ENCODE measurements around the gene C7orf57. TPM values are rescaled to one million over a fixed set of nuclear protein-coding genes. Genes with fewer than 3 reads are reported as not detected.
A peak's percentile ranks its signal among the peaks of the same experiment; 100 is the strongest.
"Not testable (repeated sequence)": the region's sequence is repeated elsewhere in the genome, so short reads cannot be mapped to it uniquely, and the experiment has no call there.

Gene C7orf57
- total and polyA plus RNA-seq, 8 donors = 0.60 to 3.9 (median 2.5) TPM; not detected in 1

DNA sequence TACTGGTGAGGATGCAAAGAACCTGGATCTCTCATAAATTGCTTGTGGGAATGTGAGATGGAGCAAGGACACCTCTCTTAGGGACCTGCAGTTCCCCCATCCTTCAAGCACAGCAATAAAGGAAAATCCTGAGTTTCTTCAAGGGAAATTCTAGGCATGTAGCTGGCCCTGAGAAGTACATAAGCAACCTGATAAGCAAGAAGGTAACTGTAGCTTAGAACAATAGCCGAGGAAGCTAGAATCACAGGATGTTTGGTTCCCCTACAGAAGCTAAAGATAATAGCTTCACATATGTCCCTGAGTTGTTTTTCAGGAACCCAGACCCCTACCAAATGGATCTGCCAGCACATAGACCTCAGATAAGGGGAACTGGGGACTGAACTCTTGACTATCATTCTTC, 42.1 kb downstream of the C7orf57 start:
- Histone ChIP-seq H3K9me3 (no peaks in the 10 kb centered on the region), H3K36me3 (no peaks in the 10 kb centered on the region), H3K4me3 (no peak overlapping the region), H3K27ac (no peak overlapping the region), H3K4me1 (peaks cover 4 to 20% of the 10 kb centered on the region in 2 donors), H3K27me3 (no peaks in the 10 kb centered on the region)
- intact Hi-C loops (cut with DNase I) = no loop called here
- DNase-seq = no peak
- no peak for ATAC-seq
- TF ChIP-seq, protein P1, sequence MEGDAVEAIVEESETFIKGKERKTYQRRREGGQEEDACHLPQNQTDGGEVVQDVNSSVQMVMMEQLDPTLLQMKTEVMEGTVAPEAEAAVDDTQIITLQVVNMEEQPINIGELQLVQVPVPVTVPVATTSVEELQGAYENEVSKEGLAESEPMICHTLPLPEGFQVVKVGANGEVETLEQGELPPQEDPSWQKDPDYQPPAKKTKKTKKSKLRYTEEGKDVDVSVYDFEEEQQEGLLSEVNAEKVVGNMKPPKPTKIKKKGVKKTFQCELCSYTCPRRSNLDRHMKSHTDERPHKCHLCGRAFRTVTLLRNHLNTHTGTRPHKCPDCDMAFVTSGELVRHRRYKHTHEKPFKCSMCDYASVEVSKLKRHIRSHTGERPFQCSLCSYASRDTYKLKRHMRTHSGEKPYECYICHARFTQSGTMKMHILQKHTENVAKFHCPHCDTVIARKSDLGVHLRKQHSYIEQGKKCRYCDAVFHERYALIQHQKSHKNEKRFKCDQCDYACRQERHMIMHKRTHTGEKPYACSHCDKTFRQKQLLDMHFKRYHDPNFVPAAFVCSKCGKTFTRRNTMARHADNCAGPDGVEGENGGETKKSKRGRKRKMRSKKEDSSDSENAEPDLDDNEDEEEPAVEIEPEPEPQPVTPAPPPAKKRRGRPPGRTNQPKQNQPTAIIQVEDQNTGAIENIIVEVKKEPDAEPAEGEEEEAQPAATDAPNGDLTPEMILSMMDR (IDR thresholded peaks at IDR 0.05) = no peak

DNA sequence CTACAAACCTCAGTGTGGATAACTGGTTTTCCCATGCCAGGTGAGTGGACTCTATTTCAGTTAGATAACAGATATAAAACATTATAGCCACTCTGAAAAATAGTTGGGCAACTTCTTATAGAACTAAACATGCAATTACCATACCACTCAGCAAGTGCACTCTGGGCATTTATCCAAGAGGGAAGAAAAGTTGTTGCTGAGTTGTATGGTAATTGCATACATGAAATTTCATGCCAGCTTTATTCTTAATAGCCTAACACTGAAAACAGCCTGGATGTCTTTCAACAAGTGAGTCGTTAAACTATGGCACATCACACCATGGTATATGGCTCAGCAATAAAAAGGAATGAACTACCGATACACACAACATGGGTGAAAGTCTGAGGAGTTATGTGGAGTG, 43.1 kb downstream of the C7orf57 start:
- intact Hi-C loops (cut with DNase I) = no loop called here

DNA sequence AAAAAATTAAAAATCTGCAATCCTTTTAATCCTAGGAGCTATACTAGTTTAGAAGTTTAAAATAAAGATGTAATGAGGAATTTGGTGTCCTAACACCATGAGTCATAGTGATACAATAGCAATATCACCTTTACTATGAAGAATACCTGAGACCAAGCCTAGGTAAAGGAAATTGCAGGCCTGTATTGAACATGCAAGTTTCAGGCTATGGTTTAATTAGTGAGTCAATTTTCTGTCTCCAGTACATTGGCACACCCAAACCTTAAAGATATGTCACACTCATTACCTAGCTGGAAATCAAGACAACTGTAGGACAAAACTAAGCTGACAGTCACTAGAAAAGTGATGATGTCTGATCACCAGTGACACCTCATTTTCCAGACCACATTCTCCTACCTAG, 47.0 kb downstream of the C7orf57 start:
- intact Hi-C loops (cut with DNase I); H3K4me3 ChIP-seq; H3K27ac ChIP-seq; H3K9me3 ChIP-seq; H3K36me3 ChIP-seq; DNase-seq; H3K27me3 ChIP-seq; ATAC-seq: not testable (repeated sequence)
- peaks cover 15 to 54% of the 10 kb centered on the region in 2 donors for H3K4me1 ChIP-seq

More for the DNA sequence above, 43.1 kb downstream of the C7orf57 start:
- peak in 1 of 4 donors; percentile 34 for DNase-seq
- peak; percentile 35 for ATAC-seq
- H3K27ac ChIP-seq = no peak overlapping the region
- no peaks in the 10 kb centered on the region for H3K36me3 ChIP-seq
- TF ChIP-seq, protein P1 (IDR thresholded peaks at IDR 0.05) = no peak
- no peaks in the 10 kb centered on the region for H3K27me3 ChIP-seq
- H3K4me3 ChIP-seq = no peak overlapping the region
- H3K9me3 ChIP-seq = no peaks in the 10 kb centered on the region
- peaks cover 4 to 20% of the 10 kb centered on the region in 2 donors for H3K4me1 ChIP-seq

DNA sequence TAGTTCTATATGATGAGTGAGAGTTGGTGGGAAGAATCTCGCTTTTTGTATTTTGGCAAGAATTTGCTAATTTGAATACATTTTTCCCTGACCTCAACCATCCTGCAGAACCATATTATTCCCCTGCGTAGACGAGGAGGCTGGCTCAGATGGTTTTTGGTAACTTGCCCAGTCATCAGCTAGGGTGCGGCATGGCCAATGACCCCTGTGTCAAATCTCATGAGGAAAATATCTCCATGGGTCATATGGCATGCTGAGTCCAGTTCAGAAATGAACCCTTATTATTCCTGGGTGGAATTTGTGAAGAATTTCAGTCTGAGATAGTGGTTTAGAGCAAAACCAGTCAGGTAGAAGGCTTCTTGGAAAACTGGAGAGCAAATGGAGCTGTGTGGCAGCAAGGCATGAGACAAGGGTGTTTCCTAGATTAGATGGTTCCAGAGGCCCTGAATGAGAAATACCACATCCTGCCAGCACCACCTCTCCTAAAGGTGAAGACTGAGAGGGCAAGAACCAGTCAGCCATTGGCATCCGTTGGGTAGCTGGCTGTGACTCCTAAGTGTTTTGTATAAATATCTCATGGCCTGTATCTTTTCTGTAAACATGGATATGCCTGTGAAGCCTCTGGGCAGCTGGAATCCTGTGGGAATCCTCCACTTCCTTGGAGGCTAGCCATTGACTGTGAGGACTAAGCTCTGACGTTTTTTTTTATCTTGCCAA, 47.9 kb downstream of the C7orf57 start:
- Histone ChIP-seq H3K4me1 (peaks cover 17 to 60% of the 10 kb centered on the region in 2 donors), H3K27me3 (no peaks in the 10 kb centered on the region), H3K4me3 (no peak overlapping the region), H3K27ac (no peak overlapping the region), H3K9me3 (no peaks in the 10 kb centered on the region), H3K36me3 (no peaks in the 10 kb centered on the region)
- intact Hi-C loops (cut with DNase I) = no loop called here
- TF ChIP-seq, protein P1 (IDR thresholded peaks at IDR 0.05) = no peak
- ATAC-seq (no peak), DNase-seq (no peak)

DNA sequence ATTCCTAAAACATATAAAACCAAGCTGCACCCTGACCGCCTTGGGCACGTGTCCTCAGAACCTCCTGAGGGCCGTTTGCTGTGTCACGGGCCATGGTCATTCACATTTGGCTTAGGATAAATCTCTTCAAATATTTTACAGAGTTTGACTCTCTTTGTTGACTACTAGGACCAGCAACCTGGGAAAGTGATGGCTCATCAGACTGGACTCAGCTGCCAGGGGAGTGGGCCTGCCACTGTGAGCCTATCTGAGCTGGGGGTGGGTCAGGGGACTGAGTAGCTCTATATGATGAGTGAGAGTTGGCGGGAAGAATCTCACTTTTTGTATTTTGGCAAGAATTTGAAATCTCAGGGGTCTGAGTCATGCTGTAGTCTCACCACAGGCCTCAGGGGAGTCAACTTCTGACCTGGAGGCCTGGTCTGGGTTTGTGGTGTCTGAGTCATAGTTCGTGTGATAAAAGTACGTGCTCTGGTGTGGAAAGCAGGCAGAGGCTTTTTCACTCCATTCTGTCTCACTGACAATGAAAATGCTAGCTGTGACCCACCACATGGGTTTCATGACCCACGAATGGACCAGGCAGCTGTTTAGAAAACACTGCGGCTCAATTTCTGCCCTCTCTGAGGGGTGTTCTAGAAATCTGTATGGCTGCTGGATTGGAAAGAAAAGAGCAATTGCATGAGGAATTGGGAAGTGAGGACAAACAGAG, 49.5 kb downstream of the C7orf57 start:
- no peak overlapping the region for H3K4me3 ChIP-seq
- H3K36me3 ChIP-seq = no peaks in the 10 kb centered on the region
- H3K9me3 ChIP-seq = no peaks in the 10 kb centered on the region
- ATAC-seq = peak; percentile 29
- TF ChIP-seq, protein P1 (IDR thresholded peaks at IDR 0.05) = no peak
- peaks cover 16 to 51% of the 10 kb centered on the region in 2 donors for H3K4me1 ChIP-seq
- intact Hi-C loops (cut with DNase I) = no loop called here
- no peaks in the 10 kb centered on the region for H3K27me3 ChIP-seq
- peak in 1 of 4 donors; percentile 73 for DNase-seq
- H3K27ac ChIP-seq = peak overlapping the region; percentile 45 to 99

Data from left lung (tissue), 10 donors.